Fibroblast of peridontal ligament (primary cell): ENCODE measurements around the gene TDO2.
"Not testable (repeated sequence)": the region's sequence is repeated elsewhere in the genome, so short reads cannot be mapped to it uniquely, and the experiment has no call there.

Experiments
- DNase-seq: peaks from one replicate; pipeline ENCODE4 v3.0.0-alpha.2; 2010; ENCODE audit errors: extremely low read depth

The TDO2 gene

GRCh38 chr4:155907556-155907955, 4.1 kb downstream of the TDO2 start:
- DNase-seq, result peak; percentile 25

- no peak for DNase-seq
Observed at GRCh38 chr4:155908187-155909139, 5.0 kb downstream of the TDO2 start.

- DNase-seq, result no peak
Observed at GRCh38 chr4:155909615-155910226, 6.2 kb downstream of the TDO2 start.

GRCh38 chr4:155911905-155912304, 8.4 kb downstream of the TDO2 start:
- no peak for DNase-seq

DNA sequence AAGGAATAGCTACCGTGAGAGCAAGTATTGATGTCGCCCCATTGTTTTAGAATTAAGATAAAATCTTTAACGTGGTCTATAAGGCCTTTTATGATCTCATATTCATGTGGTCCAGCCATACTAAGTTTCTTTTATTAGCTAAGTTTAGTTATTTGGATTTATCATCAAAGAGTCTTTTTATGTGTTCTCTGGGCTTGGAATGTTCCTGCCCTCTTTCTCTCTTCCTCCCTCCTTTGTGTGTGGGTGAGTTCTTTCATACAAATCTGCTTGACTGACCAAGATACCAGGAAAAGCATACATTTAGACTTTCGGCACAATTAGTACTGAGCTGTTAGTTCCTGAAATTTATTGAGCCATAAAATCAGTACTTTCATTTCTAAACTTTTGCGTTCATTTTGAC, 11.3 kb downstream of the TDO2 start:
- no peak for DNase-seq

GRCh38 chr4:155921597-155921996, 18.1 kb downstream of the TDO2 start:
- DNase-seq, result no peak

DNA sequence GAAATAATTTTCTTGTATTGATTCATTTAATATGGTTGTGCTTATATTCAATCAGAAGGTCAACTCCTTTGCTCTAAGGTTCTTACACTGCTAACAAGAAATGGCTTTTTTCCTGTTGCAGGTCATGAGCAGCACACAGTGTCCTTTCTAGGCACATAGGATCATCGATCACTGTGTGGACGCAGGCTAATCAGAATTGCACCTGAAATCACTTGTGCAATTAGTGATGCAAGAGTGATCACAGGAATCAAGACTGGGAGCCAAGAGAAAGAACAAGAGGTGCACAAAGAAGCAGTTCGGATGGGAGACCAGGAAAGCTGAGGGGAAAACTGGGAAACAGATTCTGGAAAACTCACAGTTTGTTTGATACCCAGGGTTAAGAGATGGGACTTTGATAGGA, 21.1 kb downstream of the TDO2 start:
- DNase-seq, result no peak

- no peak for DNase-seq
Observed at GRCh38 chr4:155929833-155930232, 26.3 kb downstream of the TDO2 start.

DNA sequence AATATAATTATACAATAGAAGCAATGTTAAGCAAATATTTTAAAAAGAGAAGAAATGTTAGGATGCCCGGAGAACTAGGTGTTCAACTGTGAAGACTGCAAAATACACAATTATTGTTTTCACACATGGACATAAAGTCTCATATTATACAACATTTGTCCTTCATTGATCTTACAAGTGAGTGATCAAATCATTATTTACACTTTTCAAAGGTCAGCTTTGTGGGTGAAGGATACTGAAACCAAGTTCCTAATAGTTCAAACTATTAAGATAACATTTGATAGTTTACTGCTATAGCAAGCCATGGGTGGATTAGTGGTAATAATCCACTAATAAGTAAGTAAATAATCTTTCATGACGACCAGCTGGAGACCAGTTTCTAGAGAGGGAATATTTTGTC, 26.8 kb downstream of the TDO2 start:
- DNase-seq, result no peak

DNA sequence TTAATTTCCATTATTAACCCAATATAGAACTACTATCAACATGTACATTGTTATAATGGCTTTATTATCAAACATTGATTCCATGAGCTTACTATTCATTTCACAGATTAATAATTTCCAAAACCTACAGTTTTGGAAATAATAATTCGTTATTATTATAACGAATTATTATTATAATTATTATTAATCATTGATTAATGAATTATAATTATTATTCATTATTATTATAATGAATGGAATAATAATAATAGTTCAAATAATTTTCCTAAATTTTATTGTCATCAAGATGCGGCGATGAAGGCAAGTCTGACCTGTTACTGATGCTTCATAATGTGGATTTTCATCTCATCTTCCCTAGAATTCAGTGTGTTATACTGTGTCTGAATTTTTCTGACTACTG, 28.1 kb downstream of the TDO2 start:
- DNase-seq, result no peak

DNA sequence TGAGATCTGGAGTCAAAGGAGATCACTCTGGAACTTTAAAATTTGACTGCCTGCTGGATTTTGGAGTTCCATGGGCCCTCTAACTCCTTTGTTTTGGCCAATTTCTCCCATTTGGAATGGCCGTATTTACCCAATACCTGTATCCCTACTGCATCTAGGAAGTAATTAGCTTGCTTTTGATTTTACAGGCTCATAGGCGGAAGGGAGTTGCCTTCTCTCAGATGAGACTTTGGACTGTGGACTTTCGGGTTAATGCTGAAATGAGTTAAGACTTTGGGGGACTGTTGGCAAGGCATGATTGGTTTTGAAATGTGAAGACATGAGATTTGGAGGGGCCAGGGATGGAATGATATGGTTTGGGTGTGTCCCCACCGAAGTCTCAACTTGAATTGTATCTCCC, 31.1 kb downstream of the TDO2 start:
- not testable (repeated sequence) for DNase-seq

DNA sequence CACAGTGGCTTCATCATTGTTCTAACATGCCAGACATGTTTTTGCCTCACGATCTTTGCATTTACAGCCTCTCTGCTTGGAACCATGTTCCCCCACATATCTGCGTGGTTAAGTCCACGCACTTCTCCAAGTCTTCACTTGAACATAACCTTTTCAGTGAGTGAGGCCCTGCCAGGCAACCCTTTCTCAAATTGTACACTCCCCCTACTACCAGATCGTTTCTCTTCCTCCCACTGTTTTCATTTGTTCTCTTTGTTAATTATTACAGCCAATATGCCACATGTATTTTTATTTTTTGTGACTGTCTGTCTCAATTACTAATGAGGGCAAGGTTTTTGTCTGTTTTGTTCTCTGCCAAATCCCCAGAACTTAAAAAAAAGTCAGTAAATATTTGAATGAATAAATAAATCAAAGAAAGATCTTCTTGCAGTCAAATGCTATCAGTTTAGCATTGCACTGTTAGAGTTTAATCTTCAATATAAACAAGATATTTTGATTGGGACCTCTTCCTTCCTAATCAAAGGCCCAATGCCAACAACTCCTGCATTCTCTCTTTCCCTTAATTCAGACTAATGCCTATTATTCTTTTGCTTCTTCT, 32.0 kb downstream of the TDO2 start:
- no peak for DNase-seq

- DNase-seq, result no peak
Observed at GRCh38 chr4:155941085-155941790, 37.7 kb downstream of the TDO2 start.

GRCh38 chr4:155941820-155942219, 38.3 kb downstream of the TDO2 start:
- DNase-seq, result no peak

- no peak for DNase-seq
Observed at GRCh38 chr4:155943605-155944291, 40.3 kb downstream of the TDO2 start.

DNA sequence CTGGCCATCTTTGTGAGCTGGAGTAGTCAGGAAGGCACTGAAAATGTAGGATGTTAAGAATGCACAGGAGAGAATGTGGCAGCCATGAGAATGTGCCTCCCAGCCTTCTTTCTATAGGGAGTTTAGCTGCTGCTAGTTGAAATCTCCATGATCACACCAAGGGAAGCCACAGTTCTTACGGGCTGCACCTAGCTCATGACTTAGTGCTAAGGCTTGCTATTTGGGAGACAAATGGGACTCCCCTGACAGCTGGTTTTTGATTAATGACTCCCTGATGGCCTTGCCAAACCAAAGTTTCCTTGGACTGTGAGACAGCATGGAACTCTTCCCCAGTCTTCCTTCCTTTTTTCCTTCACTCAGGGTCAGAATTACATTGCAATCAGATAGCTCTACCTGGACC, 41.0 kb downstream of the TDO2 start:
- DNase-seq, result no peak

DNA sequence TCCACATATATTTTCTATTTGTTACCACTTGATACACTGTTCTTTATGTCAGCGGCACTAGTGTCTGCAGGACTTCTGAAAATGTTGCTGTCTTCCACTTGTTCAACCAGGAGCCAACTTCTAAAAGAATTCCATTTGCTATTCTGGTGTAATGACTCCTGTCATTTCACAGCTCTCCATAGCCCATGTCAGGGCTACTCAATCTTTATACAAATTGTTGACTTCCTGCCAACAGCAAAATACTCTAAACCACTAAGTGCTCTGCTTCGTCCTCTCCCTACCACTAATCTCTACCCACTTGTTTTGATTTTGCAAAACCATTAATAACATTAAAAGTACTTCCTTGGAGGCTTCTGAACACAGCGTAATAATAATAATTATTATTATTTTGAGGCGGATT, 43.0 kb downstream of the TDO2 start:
- DNase-seq, result peak; percentile 48

DNA sequence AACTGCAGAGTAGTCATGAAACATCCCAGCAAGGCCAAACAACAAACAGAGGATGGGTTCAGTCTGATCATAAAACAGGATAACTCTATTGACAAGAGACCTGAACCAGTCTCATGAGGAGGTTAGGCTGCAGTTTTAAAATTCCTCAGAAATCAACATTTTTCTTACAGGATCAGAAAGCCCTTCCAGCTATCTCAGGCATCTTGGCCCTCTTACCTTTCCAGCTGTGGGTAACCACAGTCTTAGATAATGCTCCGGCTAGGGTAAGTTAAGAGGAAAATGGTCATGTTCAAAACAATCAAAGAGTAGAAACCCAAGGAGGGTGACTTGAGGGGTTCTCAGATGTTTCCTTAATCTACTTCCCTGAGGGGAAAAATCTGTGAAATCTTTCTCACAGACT, 45.0 kb downstream of the TDO2 start:
- no peak for DNase-seq

- no peak for DNase-seq
Observed at GRCh38 chr4:155950461-155950860, 47.0 kb downstream of the TDO2 start.

DNA sequence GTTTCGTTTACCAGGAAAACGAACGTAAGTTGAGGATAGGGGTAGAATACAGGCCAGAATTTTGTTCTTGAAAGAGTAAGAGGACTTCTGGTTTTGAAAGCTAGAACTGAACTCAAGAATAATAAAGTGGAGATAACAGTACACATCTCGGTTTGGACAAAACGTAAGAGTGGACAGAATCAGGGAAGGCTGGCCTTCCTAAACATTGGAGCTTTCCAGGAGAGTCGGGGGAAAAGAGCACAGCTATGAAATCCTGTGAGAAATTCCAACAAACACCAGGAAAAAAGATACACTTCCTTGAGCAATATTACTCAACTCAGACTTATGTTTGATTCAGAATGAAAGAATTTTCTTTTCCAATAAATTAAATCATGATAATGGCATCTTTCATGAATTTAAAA, 49.0 kb downstream of the TDO2 start:
- DNase-seq, result peak; percentile 72
